IPS-18c (cell line): ENCODE measurements around the gene SLC12A4.

Experiments
- H3K4me3 ChIP-seq: 2 replicates; pipeline ENCODE4 v1.7.0; 2013; ENCODE audit warnings: low read depth, mild to moderate bottlenecking, low read length, moderate library complexity; ENCODE audit not compliant: insufficient read depth
- H3K9me3 ChIP-seq: one replicate; pipeline ENCODE4 v1.6.1; 2013; ENCODE audit warnings: mild to moderate bottlenecking, low read length, moderate library complexity; ENCODE audit not compliant: control insufficient read depth, insufficient read depth

Gene SLC12A4

GRCh38 chr16:67897231-67897630 lies 71.2 kb downstream of the SLC12A4 start:
- H3K4me3 ChIP-seq: no peak overlapping the region
- no peaks in the 10 kb centered on the region for H3K9me3 ChIP-seq

GRCh38 chr16:67893743-67894399 lies 74.6 kb downstream of the SLC12A4 start:
- no peaks in the 10 kb centered on the region for H3K9me3 ChIP-seq
- H3K4me3 ChIP-seq: peak overlapping the region; percentile 98
